Prostate gland (tissue), 2 donors: ENCODE results near the gene MMRN1.

ENCODE experiments used
- CTCF ChIP-seq, 4 experiments: fragments of 200-600 bp in 2 of 4; fragments of 450-650 bp in 2 of 4; sonication (generic) in 2 of 4; IDR thresholded peaks; 1 replicate in 3 of 4; 2 replicates in 1 of 4; pipeline ENCODE4 v1.5.1; 2016 to 2019; ENCODE audit warnings: antibody characterized with exemption in 4 of 4, mild to moderate bottlenecking in 2 of 4, moderate library complexity in 2 of 4
- POLR2A ChIP-seq: fragments of 450-650 bp; IDR thresholded peaks from one replicate; pipeline ENCODE4 v1.6.1; 2016; ENCODE audit warnings: antibody characterized with exemption, mild to moderate bottlenecking
- POLR2AphosphoS5 ChIP-seq: sonication (generic); formaldehyde crosslinking; IDR thresholded peaks from one replicate; pipeline ENCODE4 v1.6.1; 2017; ENCODE audit warnings: antibody characterized with exemption

GRCh38 chr4:89939994-89940393 lies 45.3 kb downstream of the MMRN1 start:
- TF ChIP-seq CTCF (IDR thresholded peaks at IDR 0.05): no peak
- TF ChIP-seq POLR2A: no peak
- TF ChIP-seq POLR2AphosphoS5: no peak
